ENCODE data around the gene SEC16A. TPM values are rescaled to one million over a fixed set of nuclear protein-coding genes. Genes with fewer than 3 reads are reported as not detected.

The SEC16A gene
- total RNA-seq, 2 donors from 2014 or later, result 59.0 to 72.8 TPM

- H3K9me3 ChIP-seq, result no peaks in the 10 kb centered on the region
- TF ChIP-seq CTCF (IDR thresholded peaks at IDR 0.05), result no peak
- ATAC-seq (ENCODE audit: insufficient number of reproducible peaks, low FRiP score, low read depth), result no peak
- no peak for DNase-seq (ENCODE audit: low spot score)
- no peak overlapping the region for H3K27ac ChIP-seq
- no peaks in the 10 kb centered on the region for H3K27me3 ChIP-seq (replicated peaks; ENCODE audit: insufficient read depth)
- peaks cover 47% of the 10 kb centered on the region for H3K36me3 ChIP-seq
- no peaks in the 10 kb centered on the region for H3K4me1 ChIP-seq (ENCODE audit: control insufficient read depth in 1 of 2, low read depth in 2 of 2)
- H3K4me3 ChIP-seq, result no peak overlapping the region
Observed at GRCh38 chr9:136424750-136425362, 58.0 kb downstream of the SEC16A start.

GRCh38 chr9:136423432-136424146 lies 59.3 kb downstream of the SEC16A start:
- H3K4me1 ChIP-seq (ENCODE audit: control insufficient read depth in 1 of 2, low read depth in 2 of 2), result no peaks in the 10 kb centered on the region
- H3K36me3 ChIP-seq, result peaks cover 53% of the 10 kb centered on the region
- H3K27me3 ChIP-seq (replicated peaks; ENCODE audit: insufficient read depth), result no peaks in the 10 kb centered on the region
- no peak overlapping the region for H3K27ac ChIP-seq
- no peak for TF ChIP-seq CTCF (IDR thresholded peaks at IDR 0.05)
- no peaks in the 10 kb centered on the region for H3K9me3 ChIP-seq
- H3K4me3 ChIP-seq, result no peak overlapping the region
- ATAC-seq (ENCODE audit: insufficient number of reproducible peaks, low FRiP score, low read depth) (no peak), DNase-seq (ENCODE audit: low spot score) (no peak)

- no peak overlapping the region for H3K4me3 ChIP-seq
- H3K9me3 ChIP-seq, result no peaks in the 10 kb centered on the region
- H3K36me3 ChIP-seq, result peaks cover 57% of the 10 kb centered on the region
- no peak for TF ChIP-seq CTCF (IDR thresholded peaks at IDR 0.05)
- ATAC-seq (ENCODE audit: insufficient number of reproducible peaks, low FRiP score, low read depth), result no peak
- no peaks in the 10 kb centered on the region for H3K4me1 ChIP-seq (ENCODE audit: control insufficient read depth in 1 of 2, low read depth in 2 of 2)
- no peak for DNase-seq (ENCODE audit: low spot score)
- no peak overlapping the region for H3K27ac ChIP-seq
- no peaks in the 10 kb centered on the region for H3K27me3 ChIP-seq (replicated peaks; ENCODE audit: insufficient read depth)
Observed at GRCh38 chr9:136422876-136423275, 60.0 kb downstream of the SEC16A start.

- Histone ChIP-seq H3K27ac (no peak overlapping the region), H3K4me1 (ENCODE audit: control insufficient read depth in 1 of 2, low read depth in 2 of 2) (no peaks in the 10 kb centered on the region), H3K36me3 (peaks cover 68% of the 10 kb centered on the region), H3K9me3 (no peaks in the 10 kb centered on the region), H3K27me3 (replicated peaks; ENCODE audit: insufficient read depth) (no peaks in the 10 kb centered on the region), H3K4me3 (no peak overlapping the region)
- ATAC-seq (ENCODE audit: insufficient number of reproducible peaks, low FRiP score, low read depth), result no peak
- DNase-seq (ENCODE audit: low spot score), result no peak
- no peak for TF ChIP-seq CTCF (IDR thresholded peaks at IDR 0.05)
Observed at GRCh38 chr9:136421791-136422190, 61.0 kb downstream of the SEC16A start.

- Histone ChIP-seq H3K27me3 (replicated peaks; ENCODE audit: insufficient read depth) (no peaks in the 10 kb centered on the region), H3K4me3 (no peak overlapping the region), H3K9me3 (no peaks in the 10 kb centered on the region), H3K4me1 (ENCODE audit: control insufficient read depth in 1 of 2, low read depth in 2 of 2) (no peaks in the 10 kb centered on the region), H3K27ac (no peak overlapping the region), H3K36me3 (peaks cover 88% of the 10 kb centered on the region)
- TF ChIP-seq CTCF (IDR thresholded peaks at IDR 0.05), result no peak
- ATAC-seq (ENCODE audit: insufficient number of reproducible peaks, low FRiP score, low read depth) (no peak), DNase-seq (ENCODE audit: low spot score) (no peak)
Observed at GRCh38 chr9:136419092-136419420, 63.8 kb downstream of the SEC16A start.

Measured in thoracic aorta (tissue), 2 donors.